K562 (cell line): ENCODE data around the gene SUDS3. TPM values are rescaled to one million over a fixed set of nuclear protein-coding genes. Genes with fewer than 3 reads are reported as not detected.

ENCODE experiments used
- FIP1L1 ChIP-seq: fragments of 200-400 bp; formaldehyde crosslinking; IDR thresholded peaks from 2 replicates; pipeline ENCODE4 v1.6.1; 2018; ENCODE audit warnings: mild to moderate bottlenecking, low read depth, low read length; ENCODE audit not compliant: poor library complexity, severe bottlenecking
- GTF3C2 ChIP-seq: IDR thresholded peaks from 3 replicates; pipeline ENCODE4 v1.6.1; 2011; ENCODE audit warnings: borderline replicate concordance, mild to moderate bottlenecking, moderate library complexity; ENCODE audit not compliant: insufficient read length; ENCODE audit errors: extremely low read depth
- NKRF ChIP-seq: fragments of 450-650 bp; IDR thresholded peaks from 2 replicates; pipeline ENCODE4 v1.6.1; 2016; ENCODE audit warnings: borderline replicate concordance
- RBM25 ChIP-seq: fragments of 200-400 bp; formaldehyde crosslinking; IDR thresholded peaks from 2 replicates; pipeline ENCODE4 v1.6.1; 2018; ENCODE audit warnings: low read length, low read depth, moderate library complexity; ENCODE audit not compliant: severe bottlenecking
- RFX5 ChIP-seq: IDR thresholded peaks from 2 replicates; pipeline ENCODE4 v1.6.1; 2011; ENCODE audit warnings: low read depth, mild to moderate bottlenecking, improper control_type of control experiment, low read length
- ZFP36 ChIP-seq: fragments of 150-350 bp; IDR thresholded peaks from 2 replicates; pipeline ENCODE4 v1.6.1; 2018; ENCODE audit warnings: low read length, low read depth; ENCODE audit not compliant: partially characterized antibody
- ZNF124 ChIP-seq: sonication (generic); formaldehyde crosslinking; IDR thresholded peaks from 2 replicates; pipeline ENCODE4 v1.8.1; 2022; ENCODE audit warnings: missing genetic modification reagents
- polyA plus RNA-seq, 8 experiments: library from polyadenylated mRNA; depleted of rRNA in 4 of 8; stranded (reverse) in 5 of 8; unstranded in 3 of 8; fragments of >200 nt; fragmentation: Nextera tagmentation in 2 of 8; fragmentation: Illumina TruSeq in 1 of 8; extraction: Ambion mirVana in 2 of 8; extraction: Trizol in 1 of 8; gene quantifications; 2 replicates each; pipeline versions ENCODE4 v1.2.1 to v1.2.3, GENCODE V29; 2011 to 2014; ENCODE audit warnings: inconsistent platforms in 1 of 8, missing spikeins in 1 of 8
- total RNA-seq, 7 experiments: library from RNA; depleted of rRNA in 6 of 7; stranded (reverse); fragments of >200 nt in 6 of 7; fragmentation: Illumina TruSeq in 2 of 7; extraction: Trizol in 2 of 7; gene quantifications; 2 replicates each; pipeline versions ENCODE4 v1.2.1 to v1.2.3, GENCODE V29; 2011 to 2021; ENCODE audit warnings: low replicate concordance in 1 of 7

The SUDS3 gene
- total and polyA plus RNA-seq, 9 of the 15 experiments (the other 6 are each of a cell fraction or from before 2014, with no cell fraction given), result 6.6 to 30.5 (median 23.3) TPM

DNA sequence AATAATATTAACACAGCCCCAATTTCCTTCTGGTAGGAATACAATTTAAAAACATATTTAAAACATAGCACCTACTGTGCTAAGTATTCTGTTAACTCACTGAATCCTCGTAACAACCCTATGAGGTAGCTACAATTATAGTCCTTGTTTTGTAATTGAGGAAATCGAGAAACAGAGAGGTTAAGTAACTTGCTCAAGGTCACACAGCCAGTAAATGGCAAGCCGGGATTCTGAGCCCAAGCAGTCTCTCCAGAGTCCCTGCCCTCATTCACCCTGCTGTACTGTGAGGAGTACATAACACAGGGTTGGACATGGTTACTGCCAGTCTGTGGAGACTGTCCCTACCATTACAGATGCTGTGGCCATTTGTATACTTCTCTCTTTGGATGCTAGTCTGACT lies 44.3 kb downstream of the SUDS3 start (continued):
- no peak for TF ChIP-seq ZNF124 (CRISPR knock-in tag)
- TF ChIP-seq GTF3C2, result no peak
- no peak for TF ChIP-seq RFX5
- TF ChIP-seq FIP1L1, result no peak
- TF ChIP-seq RBM25, result peak; percentile 95
- TF ChIP-seq ZFP36, result peak; percentile 77
- TF ChIP-seq NKRF, result no peak
- TF ChIP-seq, all 486 proteins: peak for 5
